Measurements from ENCODE around the gene MYCL.

MYCL gene

GRCh38 chr1:39946216-39946615 lies 44.5 kb upstream of the MYCL start:
- Histone ChIP-seq H3K27ac (ENCODE audit: low read length) (no peak overlapping the region), H3K9ac (ENCODE audit: low read depth, low read length) (no peak overlapping the region), H3K4me2 (ENCODE audit: insufficient read depth, low read length) (no peak overlapping the region), H3K36me3 (ENCODE audit: insufficient read depth, low read length) (no peaks in the 10 kb centered on the region), H2AFZ (ENCODE audit: low read depth, low read length) (no peak overlapping the region), H4K20me1 (ENCODE audit: insufficient read depth, low read length) (no peaks in the 10 kb centered on the region), H3K4me3 (ENCODE audit: low read depth in 1 of 2, low read length in 2 of 2) (no peak overlapping the region), H3K4me1 (ENCODE audit: insufficient read depth, low read length) (no peaks in the 10 kb centered on the region), H3K9me3 (ENCODE audit: insufficient read depth, low read length, severe bottlenecking) (no peaks in the 10 kb centered on the region), H3K79me2 (ENCODE audit: insufficient read depth, low read length) (no peaks in the 10 kb centered on the region), H3K27me3 (ENCODE audit: insufficient read depth, low read length, poor library complexity) (peaks cover 25% of the 10 kb centered on the region)
- DNase-seq (no peak), ATAC-seq (ENCODE audit: insufficient read depth, low read depth) (no peak)
- TF ChIP-seq, protein P1, sequence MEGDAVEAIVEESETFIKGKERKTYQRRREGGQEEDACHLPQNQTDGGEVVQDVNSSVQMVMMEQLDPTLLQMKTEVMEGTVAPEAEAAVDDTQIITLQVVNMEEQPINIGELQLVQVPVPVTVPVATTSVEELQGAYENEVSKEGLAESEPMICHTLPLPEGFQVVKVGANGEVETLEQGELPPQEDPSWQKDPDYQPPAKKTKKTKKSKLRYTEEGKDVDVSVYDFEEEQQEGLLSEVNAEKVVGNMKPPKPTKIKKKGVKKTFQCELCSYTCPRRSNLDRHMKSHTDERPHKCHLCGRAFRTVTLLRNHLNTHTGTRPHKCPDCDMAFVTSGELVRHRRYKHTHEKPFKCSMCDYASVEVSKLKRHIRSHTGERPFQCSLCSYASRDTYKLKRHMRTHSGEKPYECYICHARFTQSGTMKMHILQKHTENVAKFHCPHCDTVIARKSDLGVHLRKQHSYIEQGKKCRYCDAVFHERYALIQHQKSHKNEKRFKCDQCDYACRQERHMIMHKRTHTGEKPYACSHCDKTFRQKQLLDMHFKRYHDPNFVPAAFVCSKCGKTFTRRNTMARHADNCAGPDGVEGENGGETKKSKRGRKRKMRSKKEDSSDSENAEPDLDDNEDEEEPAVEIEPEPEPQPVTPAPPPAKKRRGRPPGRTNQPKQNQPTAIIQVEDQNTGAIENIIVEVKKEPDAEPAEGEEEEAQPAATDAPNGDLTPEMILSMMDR (IDR thresholded peaks at IDR 0.05; ENCODE audit: borderline replicate concordance, extremely low read depth, low read length, poor library complexity, severe bottlenecking): no peak
- no peak for TF ChIP-seq EZH2 (IDR thresholded peaks at IDR 0.05; ENCODE audit: borderline replicate concordance, low read depth, low read length, severe bottlenecking)

DNA sequence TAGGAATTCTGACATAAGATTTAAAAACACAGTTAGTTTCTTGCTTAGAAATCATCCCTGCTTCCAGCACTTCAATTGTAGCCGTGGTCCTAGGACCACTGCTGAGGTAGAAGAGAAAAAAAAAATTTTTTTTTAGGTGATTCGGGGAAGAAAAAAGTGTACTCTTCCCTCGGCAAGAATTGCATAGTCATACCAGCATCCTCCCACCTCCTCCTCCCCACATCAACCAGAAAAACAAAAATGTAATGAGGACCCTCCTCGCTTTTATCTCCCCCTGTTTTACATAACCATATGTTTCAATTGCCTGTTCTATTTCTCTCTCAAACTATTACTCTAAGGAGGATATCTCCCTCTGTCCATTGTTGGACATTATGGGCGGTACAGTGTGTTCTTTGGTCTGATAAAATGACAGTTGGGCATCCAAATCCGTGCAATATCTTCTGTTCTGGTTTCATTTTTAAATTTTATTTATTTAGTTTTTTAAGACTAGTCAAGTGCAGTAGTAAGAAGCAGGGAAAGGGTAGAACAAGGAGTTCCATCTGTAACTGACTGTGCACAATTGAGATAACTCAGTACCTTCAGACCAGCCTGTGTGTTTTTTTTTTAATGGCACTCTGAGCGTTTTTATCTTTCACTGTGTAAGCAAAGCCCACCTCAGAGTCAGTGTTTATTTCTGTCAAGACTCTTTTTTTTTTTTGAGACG lies 42.8 kb upstream of the MYCL start:
- ATAC-seq (ENCODE audit: insufficient read depth, low read depth): no peak
- no peak for DNase-seq

DNA sequence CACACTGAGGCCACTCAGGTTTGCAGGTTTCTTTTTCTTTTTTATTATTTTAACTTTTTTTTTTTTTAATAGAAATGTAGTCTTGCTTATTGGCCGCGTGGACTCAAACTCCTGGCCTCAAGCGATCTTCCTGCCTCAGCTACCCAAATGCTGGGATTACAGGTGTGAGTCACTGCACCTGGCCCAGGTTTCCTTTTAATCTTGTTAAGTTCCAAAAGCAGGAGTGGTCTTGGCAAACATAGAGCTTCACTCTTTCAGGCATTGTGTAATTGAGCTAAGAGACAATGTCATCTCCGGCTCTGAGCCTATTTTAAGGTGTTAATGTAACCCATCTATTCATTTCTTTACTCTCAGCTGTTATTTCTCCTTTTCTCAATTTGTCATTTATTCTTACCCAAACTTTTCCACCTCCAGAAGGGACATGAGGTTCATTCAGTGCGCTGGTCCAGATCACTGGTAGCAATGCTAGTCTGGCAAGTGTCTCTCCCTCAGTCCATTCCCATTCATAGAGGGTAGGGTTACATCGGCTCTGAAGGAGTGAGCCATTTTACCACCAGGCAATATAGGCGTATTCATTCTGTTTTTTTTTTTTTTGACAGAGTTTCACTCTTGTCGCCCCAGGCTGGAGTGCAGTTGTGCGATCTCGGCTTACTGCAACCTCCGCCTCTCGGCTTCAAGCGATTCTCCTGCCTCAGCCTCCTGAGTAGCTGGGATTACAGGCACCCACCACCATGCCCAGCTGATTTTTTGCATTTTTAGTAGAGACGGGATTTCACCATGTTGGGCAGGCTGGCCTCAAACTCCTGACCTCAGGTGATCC lies 42.0 kb upstream of the MYCL start:
- H3K9ac ChIP-seq (ENCODE audit: low read depth, low read length): no peak overlapping the region
- H3K79me2 ChIP-seq (ENCODE audit: insufficient read depth, low read length): no peaks in the 10 kb centered on the region
- peaks cover 25% of the 10 kb centered on the region for H3K27me3 ChIP-seq (ENCODE audit: insufficient read depth, low read length, poor library complexity)
- H3K4me3 ChIP-seq (ENCODE audit: low read depth in 1 of 2, low read length in 2 of 2): no peak overlapping the region
- H3K4me2 ChIP-seq (ENCODE audit: insufficient read depth, low read length): no peak overlapping the region
- no peak for TF ChIP-seq EZH2 (IDR thresholded peaks at IDR 0.05; ENCODE audit: borderline replicate concordance, low read depth, low read length, severe bottlenecking)
- TF ChIP-seq, protein P1 (IDR thresholded peaks at IDR 0.05; ENCODE audit: borderline replicate concordance, extremely low read depth, low read length, poor library complexity, severe bottlenecking): no peak
- H3K27ac ChIP-seq (ENCODE audit: low read length): no peak overlapping the region
- DNase-seq (no peak), ATAC-seq (ENCODE audit: insufficient read depth, low read depth) (no peak)
- H3K4me1 ChIP-seq (ENCODE audit: insufficient read depth, low read length): no peaks in the 10 kb centered on the region
- no peaks in the 10 kb centered on the region for H3K9me3 ChIP-seq (ENCODE audit: insufficient read depth, low read length, severe bottlenecking)
- H2AFZ ChIP-seq (ENCODE audit: low read depth, low read length): no peak overlapping the region
- no peaks in the 10 kb centered on the region for H3K36me3 ChIP-seq (ENCODE audit: insufficient read depth, low read length)
- H4K20me1 ChIP-seq (ENCODE audit: insufficient read depth, low read length): no peaks in the 10 kb centered on the region

More for the DNA sequence above, 42.8 kb upstream of the MYCL start:
- no peak overlapping the region for H3K4me3 ChIP-seq (ENCODE audit: low read depth in 1 of 2, low read length in 2 of 2)
- no peaks in the 10 kb centered on the region for H3K36me3 ChIP-seq (ENCODE audit: insufficient read depth, low read length)
- H3K4me2 ChIP-seq (ENCODE audit: insufficient read depth, low read length): no peak overlapping the region
- TF ChIP-seq, protein P1 (IDR thresholded peaks at IDR 0.05; ENCODE audit: borderline replicate concordance, extremely low read depth, low read length, poor library complexity, severe bottlenecking): no peak
- no peaks in the 10 kb centered on the region for H3K4me1 ChIP-seq (ENCODE audit: insufficient read depth, low read length)
- no peaks in the 10 kb centered on the region for H3K9me3 ChIP-seq (ENCODE audit: insufficient read depth, low read length, severe bottlenecking)
- no peaks in the 10 kb centered on the region for H4K20me1 ChIP-seq (ENCODE audit: insufficient read depth, low read length)
- no peaks in the 10 kb centered on the region for H3K79me2 ChIP-seq (ENCODE audit: insufficient read depth, low read length)
- no peak overlapping the region for H2AFZ ChIP-seq (ENCODE audit: low read depth, low read length)
- no peak overlapping the region for H3K27ac ChIP-seq (ENCODE audit: low read length)
- H3K27me3 ChIP-seq (ENCODE audit: insufficient read depth, low read length, poor library complexity): peaks cover 25% of the 10 kb centered on the region
- no peak overlapping the region for H3K9ac ChIP-seq (ENCODE audit: low read depth, low read length)

Measured in DND-41 (cell line).